SU-DHL-6 (cell line): ENCODE data around the gene LHPP.

Experiments used
- EZH2phosphoT487 ChIP-seq: fragments of 200-600 bp; sonication (generic), shearing (Covaris generic); conservative IDR thresholded peaks from 2 replicates; pipeline ENCODE4 v1.6.1; 2018; ENCODE audit warnings: mild to moderate bottlenecking, antibody characterized with exemption, low read length, moderate library complexity, mixed read lengths
- TF ChIP-seq, protein P1 (sequence below): fragments of 200-600 bp; sonication (generic); IDR thresholded peaks from one replicate; pipeline ENCODE4 v1.5.1; 2017; ENCODE audit warnings: antibody characterized with exemption, mild to moderate bottlenecking, low read length, moderate library complexity; ENCODE audit not compliant: insufficient read depth, poor library complexity, severe bottlenecking

DNA sequence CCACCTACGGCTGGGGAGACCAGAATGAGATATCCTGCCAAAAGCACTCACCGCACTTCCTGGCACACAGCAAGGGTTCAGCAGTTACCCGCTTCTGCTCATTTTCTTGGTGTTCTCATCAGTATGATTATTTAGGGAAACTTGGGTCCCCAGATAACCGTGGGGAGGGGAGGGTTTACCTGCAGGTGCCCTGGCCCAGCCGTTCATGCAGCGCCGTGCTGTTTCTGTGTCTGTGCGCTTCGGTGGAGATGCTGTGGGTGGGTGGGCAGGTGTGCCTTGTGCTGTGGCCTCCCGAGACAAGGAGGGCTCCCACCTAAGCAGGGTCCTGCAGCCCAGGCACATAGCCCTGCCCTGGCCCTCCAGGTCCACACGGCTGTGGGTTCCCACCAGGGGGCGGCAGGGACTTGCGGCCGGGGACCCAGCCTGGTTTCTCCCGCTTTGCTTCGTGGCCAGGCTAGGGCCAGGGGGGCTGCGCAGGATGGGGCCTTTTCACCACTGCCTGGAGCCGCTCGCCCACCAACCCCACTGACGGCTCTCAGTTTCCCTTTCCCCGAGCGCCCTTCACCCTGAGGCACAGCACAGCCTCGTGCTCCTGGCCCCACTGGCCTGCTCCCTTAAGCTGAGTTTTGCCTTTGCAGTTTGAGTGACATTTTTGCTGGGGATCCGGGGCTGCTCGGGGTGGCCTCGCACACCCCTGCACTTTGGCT lies 78.5 kb downstream of the LHPP start:
- TF ChIP-seq, protein P1, sequence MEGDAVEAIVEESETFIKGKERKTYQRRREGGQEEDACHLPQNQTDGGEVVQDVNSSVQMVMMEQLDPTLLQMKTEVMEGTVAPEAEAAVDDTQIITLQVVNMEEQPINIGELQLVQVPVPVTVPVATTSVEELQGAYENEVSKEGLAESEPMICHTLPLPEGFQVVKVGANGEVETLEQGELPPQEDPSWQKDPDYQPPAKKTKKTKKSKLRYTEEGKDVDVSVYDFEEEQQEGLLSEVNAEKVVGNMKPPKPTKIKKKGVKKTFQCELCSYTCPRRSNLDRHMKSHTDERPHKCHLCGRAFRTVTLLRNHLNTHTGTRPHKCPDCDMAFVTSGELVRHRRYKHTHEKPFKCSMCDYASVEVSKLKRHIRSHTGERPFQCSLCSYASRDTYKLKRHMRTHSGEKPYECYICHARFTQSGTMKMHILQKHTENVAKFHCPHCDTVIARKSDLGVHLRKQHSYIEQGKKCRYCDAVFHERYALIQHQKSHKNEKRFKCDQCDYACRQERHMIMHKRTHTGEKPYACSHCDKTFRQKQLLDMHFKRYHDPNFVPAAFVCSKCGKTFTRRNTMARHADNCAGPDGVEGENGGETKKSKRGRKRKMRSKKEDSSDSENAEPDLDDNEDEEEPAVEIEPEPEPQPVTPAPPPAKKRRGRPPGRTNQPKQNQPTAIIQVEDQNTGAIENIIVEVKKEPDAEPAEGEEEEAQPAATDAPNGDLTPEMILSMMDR, result peak; percentile 58
- TF ChIP-seq EZH2phosphoT487, result no peak
